Esophagus muscularis mucosa (tissue), 4 donors: ENCODE results near the gene PLD3. TPM values are rescaled to one million over a fixed set of nuclear protein-coding genes. Genes with fewer than 3 reads are reported as not detected.

Experiments used
- DNase-seq: peaks from one replicate; pipeline ENCODE4 v3.0.0-alpha.2; 2017; ENCODE audit errors: extremely low spot score
- H3K27ac ChIP-seq, 4 donors: fragments of 200-600 bp; sonication (generic); replicated peaks in 1 of 4; 1 replicate in 3 of 4; 2 replicates in 1 of 4; pipeline ENCODE4 v1.5.1; 2016 to 2019; ENCODE audit warnings: mild to moderate bottlenecking in 1 of 4
- H3K27me3 ChIP-seq, 4 donors: fragments of 200-600 bp; sonication (generic); one replicate each; pipeline versions ENCODE4 v1.5.1 to v1.6.0; 2016 to 2019
- H3K36me3 ChIP-seq, 4 donors: fragments of 200-600 bp; sonication (generic); one replicate each; pipeline ENCODE4 v1.5.1; 2016 to 2019
- H3K4me1 ChIP-seq, 4 donors: fragments of 200-600 bp; sonication (generic); one replicate each; pipeline ENCODE4 v1.5.1; 2016 to 2019
- H3K4me3 ChIP-seq, 4 donors: fragments of 200-600 bp; sonication (generic); 1 replicate in 2 of 4; 2 replicates in 2 of 4; pipeline ENCODE4 v1.5.1; 2016 to 2019; ENCODE audit warnings: mild to moderate bottlenecking in 4 of 4, moderate library complexity in 1 of 4
- H3K9me3 ChIP-seq, 4 donors: fragments of 200-600 bp; sonication (generic); 1 replicate in 3 of 4; 2 replicates in 1 of 4; pipeline ENCODE4 v1.5.1; 2016 to 2019
- CTCF ChIP-seq, 3 experiments: fragments of 200-600 bp in 2 of 3; fragments of 450-650 bp in 1 of 3; sonication (generic) in 2 of 3; IDR thresholded peaks; one replicate each; pipeline ENCODE4 v1.5.1; 2017 to 2019; ENCODE audit warnings: antibody characterized with exemption in 3 of 3, mild to moderate bottlenecking in 2 of 3, moderate library complexity in 1 of 3
- EP300 ChIP-seq: sonication (generic); formaldehyde crosslinking; IDR thresholded peaks from one replicate; pipeline ENCODE4 v1.6.1; 2017; ENCODE audit warnings: antibody characterized with exemption
- POLR2A ChIP-seq: fragments of 450-650 bp; IDR thresholded peaks from one replicate; pipeline ENCODE4 v1.6.1; 2017; ENCODE audit warnings: antibody characterized with exemption, moderate library complexity, mild to moderate bottlenecking, low read depth
- POLR2AphosphoS5 ChIP-seq, 2 donors: sonication (generic); formaldehyde crosslinking; IDR thresholded peaks; one replicate each; pipeline ENCODE4 v1.6.1; 2017; ENCODE audit warnings: antibody characterized with exemption in 2 of 2
- WGBS: methylation state at CpG from one replicate; pipeline ENCODE4 v1.1.5; 2018; 5-methylcytosine and 5-hydroxymethylcytosine counted together
- intact Hi-C: fragments of 100-400 bp; cut with DNase I; formaldehyde crosslinking; loops from one replicate; pipeline ENCODE4 v1.15.1; 2023
- total RNA-seq, 4 donors: library from RNA; depleted of rRNA; stranded (reverse); fragments of >200 nt; gene quantifications; one replicate each; pipeline versions ENCODE4 v1.1.0 to v1.2.1, GENCODE V29; 2016

Gene PLD3
- total RNA-seq, 4 donors from 2014 or later: 206 to 280 (median 223) TPM

- TF ChIP-seq CTCF (IDR thresholded peaks at IDR 0.05): no peak
- TF ChIP-seq EP300: no peak
- no peak for TF ChIP-seq POLR2A
- no peak for TF ChIP-seq POLR2AphosphoS5 (IDR thresholded peaks at IDR 0.05)
- WGBS: 82% methylated on average over 5 of the region's 5 CpGs
- DNase-seq: no peak
- Histone ChIP-seq H3K9me3 (no peaks in the 10 kb centered on the region), H3K4me1 (peaks cover 0 to 20% (median 8%) of the 10 kb centered on the region in 4 donors), H3K27ac (no peak overlapping the region), H3K4me3 (no peak overlapping the region), H3K27me3 (no peaks in the 10 kb centered on the region), H3K36me3 (peaks cover 0 to 23% (median 11%) of the 10 kb centered on the region in 4 donors)
- intact Hi-C loops: no loop called here
These were observed 10.3 kb downstream of the PLD3 start for GRCh38 chr19:40358773-40359172.

GRCh38 chr19:40360020-40360707, 11.7 kb downstream of the PLD3 start:
- H3K9me3 ChIP-seq: no peaks in the 10 kb centered on the region
- peaks cover 0 to 25% (median 13%) of the 10 kb centered on the region in 4 donors for H3K4me1 ChIP-seq
- WGBS: 87% methylated on average over 13 of the region's 13 CpGs
- H3K4me3 ChIP-seq: no peak overlapping the region
- peaks cover 0 to 17% (median 11%) of the 10 kb centered on the region in 4 donors for H3K36me3 ChIP-seq
- no peak overlapping the region for H3K27ac ChIP-seq
- DNase-seq: no peak
- intact Hi-C loops: no loop called here
- H3K27me3 ChIP-seq: no peaks in the 10 kb centered on the region
- TF ChIP-seq EP300 (no peak), CTCF (IDR thresholded peaks at IDR 0.05) (no peak), POLR2AphosphoS5 (IDR thresholded peaks at IDR 0.05) (no peak), POLR2A (no peak)

- Histone ChIP-seq H3K36me3 (peaks cover 0 to 16% (median 11%) of the 10 kb centered on the region in 4 donors), H3K27me3 (no peaks in the 10 kb centered on the region), H3K4me1 (peaks cover 2 to 30% (median 19%) of the 10 kb centered on the region in 4 donors), H3K4me3 (no peak overlapping the region), H3K9me3 (no peaks in the 10 kb centered on the region), H3K27ac (no peak overlapping the region)
- intact Hi-C loops: no loop called here
- DNase-seq: no peak
- 86% methylated on average over 12 of the region's 12 CpGs for WGBS
- TF ChIP-seq POLR2A (no peak), EP300 (no peak)
These were observed 12.3 kb downstream of the PLD3 start for GRCh38 chr19:40360708-40361241.

- Histone ChIP-seq H3K36me3 (peaks cover 0 to 24% (median 20%) of the 10 kb centered on the region in 4 donors), H3K4me3 (no peak overlapping the region), H3K27me3 (no peaks in the 10 kb centered on the region), H3K9me3 (no peaks in the 10 kb centered on the region), H3K27ac (no peak overlapping the region), H3K4me1 (peaks cover 5 to 31% (median 27%) of the 10 kb centered on the region in 4 donors)
- no peak for TF ChIP-seq POLR2A
- no peak for TF ChIP-seq CTCF (IDR thresholded peaks at IDR 0.05)
- TF ChIP-seq EP300: no peak
- no peak for TF ChIP-seq POLR2AphosphoS5 (IDR thresholded peaks at IDR 0.05)
- 84% methylated on average over 3 of the region's 3 CpGs for WGBS
- no peak for DNase-seq
- intact Hi-C loops: no loop called here
These were observed 13.7 kb downstream of the PLD3 start for GRCh38 chr19:40362160-40362559.

GRCh38 chr19:40363069-40363468, 14.6 kb downstream of the PLD3 start:
- Histone ChIP-seq H3K9me3 (no peaks in the 10 kb centered on the region), H3K27me3 (no peaks in the 10 kb centered on the region), H3K27ac (no peak overlapping the region), H3K4me3 (no peak overlapping the region), H3K4me1 (peaks cover 5 to 27% (median 23%) of the 10 kb centered on the region in 4 donors), H3K36me3 (peaks cover 5 to 33% (median 27%) of the 10 kb centered on the region in 4 donors)
- 73% methylated on average over 5 of the region's 5 CpGs for WGBS
- intact Hi-C loops: no loop called here
- no peak for DNase-seq
- TF ChIP-seq POLR2AphosphoS5 (IDR thresholded peaks at IDR 0.05) (no peak), CTCF (IDR thresholded peaks at IDR 0.05) (no peak)
